ENCODE data around the gene IFNAR1.

Gene IFNAR1

GRCh38 chr21:33396436-33396835 lies 71.7 kb downstream of the IFNAR1 start:
- intact Hi-C loops (cut with micrococcal nuclease), result no loop called here
- no peaks in the 10 kb centered on the region for H3K9me3 Mint-ChIP-seq
- H3K4me3 Mint-ChIP-seq, result no peak overlapping the region
- H3K27ac Mint-ChIP-seq, result peak overlapping the region; percentile 92
- H3K27me3 Mint-ChIP-seq, result no peaks in the 10 kb centered on the region
- H3K36me3 Mint-ChIP-seq (ENCODE audit: low read depth), result no peaks in the 10 kb centered on the region
- H3K4me1 Mint-ChIP-seq (ENCODE audit: low read depth), result peaks cover 88% of the 10 kb centered on the region

GRCh38 chr21:33396951-33397350 lies 72.2 kb downstream of the IFNAR1 start:
- Mint-ChIP-seq H3K36me3 (ENCODE audit: low read depth) (no peaks in the 10 kb centered on the region), H3K27ac (peak overlapping the region; percentile 75), H3K9me3 (no peaks in the 10 kb centered on the region), H3K4me3 (no peak overlapping the region), H3K4me1 (ENCODE audit: low read depth) (peaks cover 88% of the 10 kb centered on the region), H3K27me3 (no peaks in the 10 kb centered on the region)
- intact Hi-C loops (cut with micrococcal nuclease), result no loop called here

GRCh38 chr21:33397717-33398116 lies 72.9 kb downstream of the IFNAR1 start:
- H3K36me3 Mint-ChIP-seq (ENCODE audit: low read depth), result no peaks in the 10 kb centered on the region
- intact Hi-C loops (cut with micrococcal nuclease), result no loop called here

GRCh38 chr21:33398361-33398760 lies 73.6 kb downstream of the IFNAR1 start:
- Mint-ChIP-seq H3K9me3 (no peaks in the 10 kb centered on the region), H3K27me3 (no peaks in the 10 kb centered on the region), H3K27ac (peak overlapping the region; percentile 50), H3K4me1 (ENCODE audit: low read depth) (peaks cover 80% of the 10 kb centered on the region), H3K4me3 (no peak overlapping the region), H3K36me3 (ENCODE audit: low read depth) (no peaks in the 10 kb centered on the region)
- intact Hi-C loops (cut with micrococcal nuclease), result no loop called here

More at GRCh38 chr21:33397717-33398116, 72.9 kb downstream of the IFNAR1 start:
- Mint-ChIP-seq H3K27me3 (no peaks in the 10 kb centered on the region), H3K27ac (peak overlapping the region; percentile 75), H3K4me1 (ENCODE audit: low read depth) (peaks cover 86% of the 10 kb centered on the region), H3K9me3 (no peaks in the 10 kb centered on the region), H3K4me3 (peak overlapping the region; percentile 4)

- H3K36me3 Mint-ChIP-seq (ENCODE audit: low read depth), result peaks cover 31% of the 10 kb centered on the region
- H3K27me3 Mint-ChIP-seq, result no peaks in the 10 kb centered on the region
- peak overlapping the region; percentile 95 for H3K27ac Mint-ChIP-seq
- H3K4me1 Mint-ChIP-seq (ENCODE audit: low read depth), result peaks cover 77% of the 10 kb centered on the region
- no peak overlapping the region for H3K4me3 Mint-ChIP-seq
- intact Hi-C loops (cut with micrococcal nuclease), result loop anchor here (1.0 kb wide), 1 partner anchor 32 kb away; no protein-coding TSS in a partner anchor
- no peaks in the 10 kb centered on the region for H3K9me3 Mint-ChIP-seq
Observed at GRCh38 chr21:33401630-33401992, 76.8 kb downstream of the IFNAR1 start.

- peak overlapping the region; percentile 74 for H3K4me3 Mint-ChIP-seq
- peaks cover 77% of the 10 kb centered on the region for H3K4me1 Mint-ChIP-seq (ENCODE audit: low read depth)
- peaks cover 38% of the 10 kb centered on the region for H3K36me3 Mint-ChIP-seq (ENCODE audit: low read depth)
- H3K27me3 Mint-ChIP-seq, result no peaks in the 10 kb centered on the region
- intact Hi-C loops (cut with micrococcal nuclease), result loop anchor here (1.0 to 2.0 kb wide), 2 partner anchors 8 to 27 kb away; no protein-coding TSS in a partner anchor
- no peaks in the 10 kb centered on the region for H3K9me3 Mint-ChIP-seq
- H3K27ac Mint-ChIP-seq, result peak overlapping the region; percentile 95
Observed at GRCh38 chr21:33402001-33402979, 77.5 kb downstream of the IFNAR1 start.

GRCh38 chr21:33403128-33403785 lies 78.5 kb downstream of the IFNAR1 start, which contains the start of gene IFNGR2:
IFNGR2 (plus strand) TSS chr21:33403413; CDS start chr21:33403544, 131 bp downstream.
- Mint-ChIP-seq H3K27ac (peak within 1 kb of the TSS; percentile 99), H3K27me3 (no peaks in the 10 kb centered on the region), H3K4me1 (ENCODE audit: low read depth) (peaks cover 74% of the 10 kb centered on the region), H3K36me3 (ENCODE audit: low read depth) (peaks cover 46% of the 10 kb centered on the region), H3K9me3 (no peaks in the 10 kb centered on the region), H3K4me3 (peak within 1 kb of the TSS; percentile 98)
- intact Hi-C loops (cut with micrococcal nuclease), result loop anchor here (2.0 kb wide), 1 partner anchor 28 kb away; no protein-coding TSS in a partner anchor

GRCh38 chr21:33403786-33404585 lies 79.2 kb downstream of the IFNAR1 start:
- peak overlapping the region; percentile 99 for H3K27ac Mint-ChIP-seq
- peaks cover 54% of the 10 kb centered on the region for H3K36me3 Mint-ChIP-seq (ENCODE audit: low read depth)
- H3K4me3 Mint-ChIP-seq, result peak overlapping the region; percentile 98
- no peaks in the 10 kb centered on the region for H3K27me3 Mint-ChIP-seq
- peaks cover 74% of the 10 kb centered on the region for H3K4me1 Mint-ChIP-seq (ENCODE audit: low read depth)
- intact Hi-C loops (cut with micrococcal nuclease), result loop anchor here (2.0 kb wide), 2 partner anchors 29 to 43 kb away; no protein-coding TSS in a partner anchor
- no peaks in the 10 kb centered on the region for H3K9me3 Mint-ChIP-seq

- H3K27ac Mint-ChIP-seq, result peak overlapping the region; percentile 99
- H3K9me3 Mint-ChIP-seq, result no peaks in the 10 kb centered on the region
- peaks cover 79% of the 10 kb centered on the region for H3K36me3 Mint-ChIP-seq (ENCODE audit: low read depth)
- H3K4me3 Mint-ChIP-seq, result peak overlapping the region; percentile 98
- intact Hi-C loops (cut with micrococcal nuclease), result no loop called here
- peaks cover 75% of the 10 kb centered on the region for H3K4me1 Mint-ChIP-seq (ENCODE audit: low read depth)
- no peaks in the 10 kb centered on the region for H3K27me3 Mint-ChIP-seq
Observed at GRCh38 chr21:33406493-33406892, 81.7 kb downstream of the IFNAR1 start.

All from dendritic cell treated with granulocyte-macrophage colony-stimulating factor and Interleukin-4, amounts not matched to agents 40 ng/mL and 50 ng/mL, for 4 days (primary cell).